OCI-LY3 (cell line): ENCODE measurements around the gene KRTAP4-1.

ENCODE experiments used
- H2AFZ ChIP-seq: fragments of 200-600, 300-600 bp; shearing (Covaris generic); 2 replicates; pipeline ENCODE4 v1.6.0; 2014; ENCODE audit warnings: antibody characterized with exemption, low read depth, low read length
- H3K27ac ChIP-seq: fragments of 200-600, 300-600 bp; sonication (generic); 2 replicates; pipeline ENCODE4 v1.5.1; 2014; ENCODE audit warnings: mild to moderate bottlenecking, low read length, moderate library complexity, mixed read lengths
- H3K27me3 ChIP-seq: fragments of 200-600, 300-600 bp; sonication (generic); 2 replicates; pipeline ENCODE4 v1.6.1; 2014; ENCODE audit warnings: low read depth, low read length, mixed read lengths
- H3K36me3 ChIP-seq: fragments of 200-600, 300-600 bp; sonication (generic); replicated peaks from 2 replicates; pipeline ENCODE3; 2014; ENCODE audit warnings: low read depth, low read length, mixed read lengths
- H3K4me1 ChIP-seq: fragments of 300-600, 200-600 bp; sonication (generic); 2 replicates; pipeline ENCODE4 v1.6.1; 2014; ENCODE audit warnings: low read length, mixed read lengths
- H3K4me2 ChIP-seq: fragments of 200-600, 300-600 bp; sonication (generic); 2 replicates; pipeline ENCODE4 v1.6.1; 2014; ENCODE audit warnings: low read length, mixed read lengths
- H3K4me3 ChIP-seq: fragments of 300-600, 200-600 bp; sonication (generic); 2 replicates; pipeline ENCODE4 v1.5.1; 2014; ENCODE audit warnings: antibody characterized with exemption, mild to moderate bottlenecking, low read length, moderate library complexity
- H3K79me2 ChIP-seq: fragments of 300-600, 200-600 bp; shearing (Covaris generic); 2 replicates; pipeline ENCODE4 v1.6.1; 2014; ENCODE audit warnings: mild to moderate bottlenecking, low read length, mixed read lengths
- H3K9ac ChIP-seq: fragments of 300-600, 200-600 bp; shearing (Covaris generic); 2 replicates; pipeline ENCODE4 v1.6.0; 2014; ENCODE audit warnings: mild to moderate bottlenecking, low read length, moderate library complexity
- H3K9me3 ChIP-seq: fragments of 200-600, 300-600 bp; shearing (Covaris generic); 2 replicates; pipeline ENCODE4 v1.6.1; 2014; ENCODE audit warnings: low read length, mixed read lengths; ENCODE audit not compliant: insufficient read depth
- H4K20me1 ChIP-seq: fragments of 200-600, 300-600 bp; sonication (generic); 2 replicates; pipeline ENCODE4 v1.6.1; 2016; ENCODE audit warnings: low read length, mixed read lengths; ENCODE audit not compliant: insufficient read depth
- CTCF ChIP-seq: fragments of 200-600, 300-600 bp; sonication (generic); IDR thresholded peaks from 2 replicates; pipeline ENCODE4 v1.5.1; 2014; ENCODE audit warnings: antibody characterized with exemption, low read length, low read depth
- EZH2phosphoT487 ChIP-seq: fragments of 200-600 bp; shearing (Covaris generic); IDR thresholded peaks from 2 replicates; pipeline ENCODE4 v1.6.1; 2018; ENCODE audit warnings: antibody characterized with exemption, mixed run types, low read depth

Gene KRTAP4-1

DNA sequence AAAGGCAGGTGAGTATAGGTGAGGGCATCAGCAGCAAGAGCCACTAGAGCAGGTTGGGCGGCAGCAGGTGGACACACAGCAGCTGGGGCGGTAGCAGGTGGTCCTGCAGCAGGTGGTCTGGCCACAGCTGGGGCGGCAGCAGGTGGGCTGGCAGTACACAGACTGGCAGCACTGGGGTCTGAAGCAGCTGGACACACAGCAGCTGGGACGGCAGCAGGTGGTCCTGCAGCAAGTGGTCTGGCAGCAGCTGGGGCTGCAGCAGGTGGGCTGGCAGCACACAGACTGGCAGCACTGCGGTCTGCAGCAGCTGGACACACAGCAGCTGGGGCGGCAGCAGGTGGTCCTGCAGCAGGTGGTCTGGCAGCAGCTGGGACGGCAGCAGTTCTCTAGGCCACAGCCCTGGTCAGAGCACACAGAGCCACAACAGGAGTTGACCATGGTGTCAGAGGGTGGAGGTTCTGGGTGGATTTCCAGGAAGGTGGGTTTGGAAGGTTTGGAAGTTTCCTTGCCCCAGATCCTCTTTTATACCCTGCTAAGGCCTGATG lies 6.9 kb downstream of the KRTAP4-1 start, which contains the start of gene KRTAP4-2:
Gene KRTAP4-2, minus strand, starts transcription at position 495 of the 545 bp plus-strand sequence. Its CDS starts 57 bp downstream, at position 438.
- TF ChIP-seq EZH2phosphoT487 (no peak), CTCF (no peak)
- Histone ChIP-seq H3K9me3 (no peaks in the 10 kb centered on the region), H3K79me2 (no peaks in the 10 kb centered on the region), H3K36me3 (no peaks in the 10 kb centered on the region), H3K9ac (no peak within 1 kb of the TSS), H3K4me2 (no peak within 1 kb of the TSS), H2AFZ (no peak within 1 kb of the TSS), H4K20me1 (no peaks in the 10 kb centered on the region), H3K27ac (no peak within 1 kb of the TSS), H3K27me3 (peaks cover 50% of the 10 kb centered on the region), H3K4me1 (peaks cover 22% of the 10 kb centered on the region), H3K4me3 (no peak within 1 kb of the TSS)

DNA sequence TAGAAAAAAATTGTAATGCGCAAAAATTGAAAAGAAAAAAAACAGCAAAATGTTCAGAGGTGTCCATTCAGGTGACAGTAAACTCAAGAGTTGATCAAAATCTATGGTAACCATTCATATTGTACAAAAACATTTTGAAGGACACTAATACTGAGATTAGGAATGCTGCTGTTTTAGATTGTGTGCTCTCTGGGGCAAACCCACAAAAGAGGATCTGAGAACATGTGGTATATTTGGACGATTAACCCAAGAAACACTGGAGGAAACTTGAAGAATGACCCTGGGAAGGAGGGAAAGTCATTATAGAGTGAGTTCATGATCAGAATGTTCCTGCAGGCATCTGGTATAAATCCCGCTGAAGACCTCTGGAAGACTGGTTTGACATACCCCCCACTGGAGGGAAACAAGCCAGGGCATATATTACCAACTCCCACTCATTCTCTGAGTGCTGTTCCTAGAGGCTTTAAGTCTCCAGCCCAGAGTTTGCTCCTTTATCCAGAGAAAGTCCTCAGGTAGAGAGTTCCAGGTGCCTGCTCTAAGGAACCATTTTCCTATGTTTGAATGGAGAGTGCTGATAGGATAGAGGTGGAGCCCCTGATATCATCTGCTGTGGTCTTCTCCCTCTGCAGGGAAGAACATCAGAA lies 7.8 kb downstream of the KRTAP4-1 start:
- Histone ChIP-seq H3K27me3 (peaks cover 53% of the 10 kb centered on the region), H3K9ac (no peak overlapping the region), H3K4me1 (peaks cover 22% of the 10 kb centered on the region), H3K4me3 (no peak overlapping the region), H3K79me2 (no peaks in the 10 kb centered on the region), H3K36me3 (no peaks in the 10 kb centered on the region), H3K9me3 (no peaks in the 10 kb centered on the region), H3K27ac (no peak overlapping the region), H2AFZ (no peak overlapping the region), H3K4me2 (0 out of 2 replicates have a peak overlapping the region, but pooled peaks have one; percentile 30), H4K20me1 (no peaks in the 10 kb centered on the region)
- no peak for TF ChIP-seq EZH2phosphoT487
- no peak for TF ChIP-seq CTCF

GRCh38 chr17:41171886-41172285 lies 12.8 kb downstream of the KRTAP4-1 start:
- no peak for TF ChIP-seq EZH2phosphoT487
- TF ChIP-seq CTCF: no peak
- Histone ChIP-seq H3K9me3 (no peaks in the 10 kb centered on the region), H3K27me3 (peaks cover 40% of the 10 kb centered on the region), H2AFZ (no peak overlapping the region), H3K4me1 (peaks cover 14% of the 10 kb centered on the region), H4K20me1 (no peaks in the 10 kb centered on the region), H3K4me3 (no peak overlapping the region), H3K36me3 (no peaks in the 10 kb centered on the region), H3K27ac (no peak overlapping the region), H3K4me2 (no peak overlapping the region), H3K9ac (no peak overlapping the region), H3K79me2 (no peaks in the 10 kb centered on the region)

DNA sequence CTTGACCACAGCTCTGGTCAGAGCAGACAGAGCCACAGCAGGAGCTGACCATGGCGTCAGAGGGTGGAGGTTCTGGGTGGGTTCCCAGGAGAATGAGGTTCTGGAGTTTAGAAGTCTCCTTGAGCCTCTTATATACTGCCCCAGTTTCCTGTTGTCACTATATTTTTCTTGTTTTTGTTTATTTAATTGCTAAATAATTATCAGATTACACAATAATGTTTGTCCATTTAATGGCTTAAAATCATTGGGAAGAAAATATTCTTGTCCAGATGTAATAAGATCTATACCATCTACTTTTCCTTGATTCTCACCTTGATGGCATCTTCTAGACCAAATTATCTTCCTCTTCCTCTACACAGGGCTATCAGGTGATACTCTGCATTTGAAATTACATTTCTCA lies 16.6 kb downstream of the KRTAP4-1 start, which contains the start of gene KRTAP4-3:
Gene KRTAP4-3, minus strand, starts transcription at position 101 of the 400 bp plus-strand sequence. Its CDS starts 49 bp downstream, at position 52.
- Histone ChIP-seq H3K36me3 (no peaks in the 10 kb centered on the region), H4K20me1 (no peaks in the 10 kb centered on the region), H2AFZ (no peak within 1 kb of the TSS), H3K4me2 (no peak within 1 kb of the TSS), H3K4me3 (no peak within 1 kb of the TSS), H3K27ac (no peak within 1 kb of the TSS), H3K27me3 (peaks cover 20% of the 10 kb centered on the region), H3K9ac (no peak within 1 kb of the TSS), H3K79me2 (no peaks in the 10 kb centered on the region), H3K9me3 (no peaks in the 10 kb centered on the region), H3K4me1 (no peaks in the 10 kb centered on the region)
- TF ChIP-seq CTCF (no peak), EZH2phosphoT487 (no peak)
